Left hindlimb (tissue), 1 donor: ENCODE results near the gene KLHDC10.
A peak's percentile ranks its signal among the peaks of the same experiment; 100 is the strongest.
"Not testable (repeated sequence)": the region's sequence is repeated elsewhere in the genome, so short reads cannot be mapped to it uniquely, and the experiment has no call there.

Experiments
- DNase-seq: peaks from one replicate; pipeline ENCODE4 v3.0.0-alpha.2; 2018

The KLHDC10 gene

GRCh38 chr7:130124711-130125110 lies 54.4 kb downstream of the KLHDC10 start:
- no peak for DNase-seq

DNA sequence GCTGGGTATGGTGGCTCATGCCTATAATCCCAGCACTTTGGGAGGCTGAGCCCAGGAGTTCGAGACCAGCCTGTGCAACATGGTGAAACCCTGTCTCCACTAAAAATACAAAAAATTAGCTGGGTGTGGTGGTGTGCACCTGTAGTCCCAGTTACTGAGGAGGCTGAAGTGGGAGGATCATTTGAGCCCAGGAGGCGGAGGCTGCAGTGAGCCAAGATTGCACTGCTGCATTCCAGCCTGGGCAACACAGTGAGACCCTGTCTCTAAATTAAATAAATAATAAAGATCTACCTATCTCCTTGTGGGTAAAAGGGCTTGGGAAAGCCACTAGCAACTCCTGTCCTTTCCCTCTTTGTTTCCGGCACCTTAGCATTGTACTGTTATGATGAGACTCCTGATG lies 56.5 kb downstream of the KLHDC10 start:
- not testable (repeated sequence) for DNase-seq

- DNase-seq, result no peak
These were observed 57.1 kb downstream of the KLHDC10 start for GRCh38 chr7:130127404-130127803.

GRCh38 chr7:130127821-130128317 lies 57.5 kb downstream of the KLHDC10 start:
- no peak for DNase-seq

DNA sequence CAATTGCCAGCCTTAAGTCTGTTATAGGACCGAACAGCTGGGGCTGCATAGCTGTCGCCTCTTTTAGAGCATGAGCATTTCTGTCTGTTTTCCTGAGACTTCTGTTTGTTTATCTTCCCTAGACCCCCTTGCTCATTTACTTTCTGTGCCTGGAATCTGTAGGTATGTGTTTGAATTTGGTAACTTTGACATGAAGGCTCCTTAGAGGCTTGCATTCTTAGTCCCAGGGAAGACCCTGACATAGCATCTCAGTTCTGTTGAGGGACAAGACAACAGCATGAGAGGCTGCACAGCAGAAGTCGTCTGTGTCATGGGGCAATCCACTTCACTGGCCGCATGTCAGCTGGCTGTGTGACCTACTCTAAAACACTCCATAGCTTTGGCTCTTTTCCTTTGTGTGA lies 58.7 kb downstream of the KLHDC10 start:
- no peak for DNase-seq

DNA sequence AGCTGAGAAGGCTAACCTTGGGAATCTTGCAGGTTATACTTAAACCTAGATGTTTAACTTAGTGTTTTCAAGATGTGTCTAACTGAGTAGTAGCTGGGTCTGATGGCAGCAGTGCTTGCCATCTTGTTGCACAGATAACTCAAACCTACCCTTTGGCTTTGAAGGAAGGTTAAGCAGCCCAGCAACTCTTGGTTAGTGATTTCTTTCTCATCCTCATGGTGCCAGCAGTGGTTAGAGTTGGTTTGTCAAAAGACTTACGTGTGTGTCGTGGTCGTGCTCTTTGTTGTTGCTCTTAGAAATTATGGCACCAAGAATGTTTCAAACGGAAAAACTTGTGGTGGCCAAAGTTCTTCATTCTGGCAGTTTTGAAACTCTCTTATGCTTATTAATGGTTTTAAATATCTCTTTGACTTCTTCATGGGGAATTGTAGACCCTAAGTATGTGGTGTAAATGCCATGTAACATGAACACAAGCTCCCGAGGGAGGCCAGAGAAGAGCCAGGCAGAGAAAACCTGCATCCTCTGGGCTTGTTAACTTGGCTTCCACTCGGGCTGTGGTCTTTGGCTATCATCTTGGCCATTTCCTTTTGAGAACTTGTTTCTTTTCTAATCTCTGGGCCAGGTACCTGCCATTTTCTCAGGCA lies 61.0 kb downstream of the KLHDC10 start:
- DNase-seq, result no peak

DNA sequence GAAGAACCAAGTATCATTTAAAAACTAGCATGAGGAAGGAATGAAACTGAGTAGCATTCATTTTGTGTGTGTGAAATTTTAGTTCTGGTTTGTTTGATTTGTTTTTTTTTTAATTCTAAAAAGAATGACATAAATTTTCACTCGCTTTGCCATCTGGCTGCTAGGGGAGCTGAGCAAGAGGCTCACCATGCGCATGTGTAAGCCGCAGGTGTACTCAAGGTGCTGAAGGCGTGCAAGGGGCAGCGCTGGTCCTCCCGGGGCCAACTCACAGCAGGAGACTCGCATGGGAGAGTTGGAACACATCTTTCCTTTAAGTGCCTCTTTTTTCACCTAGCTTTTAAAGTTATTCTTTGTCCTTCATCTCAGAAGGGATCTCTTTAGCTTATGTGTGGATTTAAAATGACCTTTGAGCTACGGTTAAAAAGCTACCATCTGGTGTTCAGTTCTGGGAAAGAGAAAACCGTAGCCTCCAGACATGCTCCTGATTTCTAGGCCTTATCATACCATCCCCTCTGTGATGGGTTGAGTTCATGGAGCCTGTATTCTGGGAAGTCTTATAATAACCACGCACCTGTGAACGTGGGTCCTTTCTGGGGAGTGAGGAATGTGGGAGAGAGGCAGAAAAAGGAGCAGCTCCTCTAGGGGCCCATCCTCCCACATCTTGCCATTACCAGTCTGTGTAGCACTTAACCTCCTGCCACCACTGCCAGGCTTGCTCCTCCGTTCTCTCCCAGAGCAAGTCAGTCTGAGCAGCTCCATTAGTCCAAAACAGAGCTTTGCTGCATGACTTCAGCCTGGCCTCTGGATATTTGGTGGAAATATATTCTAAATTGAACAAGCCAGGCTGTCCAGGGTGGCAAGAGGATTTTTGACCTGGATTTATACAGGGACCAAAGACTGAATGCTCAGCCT lies 61.9 kb downstream of the KLHDC10 start:
- no peak for DNase-seq

GRCh38 chr7:130133029-130133782 lies 62.9 kb downstream of the KLHDC10 start:
- no peak for DNase-seq

GRCh38 chr7:130134106-130134636 lies 63.8 kb downstream of the KLHDC10 start:
- DNase-seq, result no peak

- no peak for DNase-seq
These were observed 64.4 kb downstream of the KLHDC10 start for GRCh38 chr7:130134726-130135125.

GRCh38 chr7:130135208-130136205 lies 65.2 kb downstream of the KLHDC10 start:
- no peak for DNase-seq

DNA sequence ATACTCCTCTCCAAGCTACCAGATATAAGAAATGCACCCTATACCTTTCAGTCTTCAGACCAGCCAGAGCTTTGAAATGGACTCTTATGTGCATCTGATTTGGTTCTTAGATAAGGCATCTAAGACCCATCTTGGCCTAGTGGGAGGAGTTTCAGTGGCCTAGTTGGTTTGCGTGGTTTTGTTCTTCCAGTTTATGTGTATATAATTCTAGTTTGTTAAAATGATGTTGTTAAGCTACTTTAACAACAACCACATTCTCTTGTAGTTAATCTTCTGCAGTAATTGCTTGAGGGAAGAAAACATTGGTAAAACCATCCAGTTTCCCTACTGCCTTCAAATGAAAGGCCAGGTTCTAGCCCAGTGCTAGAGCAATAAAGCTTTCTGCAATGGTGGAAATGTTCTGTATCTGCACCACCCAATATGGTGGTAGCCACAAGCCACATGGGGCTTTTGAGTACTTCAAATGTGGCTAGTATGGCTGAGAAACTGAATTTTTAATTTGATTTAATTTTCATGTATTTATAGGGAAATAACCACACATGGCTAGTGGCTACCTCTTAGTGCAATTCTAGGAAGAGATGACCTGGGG lies 66.3 kb downstream of the KLHDC10 start:
- no peak for DNase-seq

DNA sequence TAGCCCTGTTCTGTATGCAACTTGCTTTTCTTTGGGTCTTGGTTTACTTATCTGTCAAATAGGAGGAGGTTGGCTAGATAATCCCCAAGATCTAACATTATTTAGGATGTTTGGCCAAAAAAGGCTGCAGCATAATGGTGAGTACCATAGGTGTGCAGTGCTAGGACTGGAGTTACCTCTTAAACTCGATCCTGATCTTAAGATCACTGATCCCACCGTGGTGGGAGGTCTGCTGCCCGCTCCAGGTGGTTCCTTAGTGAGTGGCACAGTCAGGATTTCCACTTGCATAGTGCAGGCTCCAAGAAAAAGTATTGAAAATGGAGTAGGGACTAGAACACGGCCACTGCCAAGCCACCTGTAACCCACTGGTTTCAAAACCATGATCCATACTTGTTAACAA lies 66.9 kb downstream of the KLHDC10 start:
- DNase-seq, result no peak

DNA sequence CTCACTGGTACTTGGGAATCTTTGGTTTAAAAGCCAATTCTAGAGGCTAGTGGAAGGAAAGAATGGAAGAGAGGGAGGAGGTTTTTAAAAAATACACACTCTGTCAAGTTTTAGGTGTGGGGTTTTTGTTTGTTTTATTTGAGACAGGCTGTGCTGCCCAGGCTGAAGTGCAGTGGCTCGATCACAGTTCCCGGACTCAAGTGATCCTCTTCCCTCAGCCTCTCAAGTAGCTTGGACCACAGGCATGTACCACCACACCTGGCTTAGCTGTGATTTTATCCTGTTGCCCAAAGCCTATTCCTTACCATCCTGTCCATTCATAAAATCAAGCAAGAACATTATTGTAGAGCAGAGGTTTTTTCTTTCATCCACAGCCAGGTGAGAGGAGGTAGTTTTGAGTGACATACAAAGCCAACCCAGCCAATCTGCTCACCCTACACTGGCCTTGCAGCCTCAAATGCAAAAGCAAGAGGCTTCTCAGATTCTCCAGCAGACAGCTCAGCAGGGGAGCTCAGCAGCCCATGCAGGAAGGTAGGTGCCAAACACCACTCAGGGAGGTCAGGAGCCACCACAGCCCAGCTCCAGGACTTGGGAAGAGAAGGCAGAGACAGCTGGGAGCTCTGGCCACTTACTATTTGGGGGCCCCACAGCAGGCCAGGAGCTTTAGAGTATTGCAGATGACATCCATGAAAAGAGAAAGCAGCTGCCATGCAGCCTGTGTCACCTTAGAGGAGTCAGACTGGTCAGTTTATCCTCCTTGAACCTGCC lies 69.0 kb downstream of the KLHDC10 start:
- DNase-seq, result no peak

DNA sequence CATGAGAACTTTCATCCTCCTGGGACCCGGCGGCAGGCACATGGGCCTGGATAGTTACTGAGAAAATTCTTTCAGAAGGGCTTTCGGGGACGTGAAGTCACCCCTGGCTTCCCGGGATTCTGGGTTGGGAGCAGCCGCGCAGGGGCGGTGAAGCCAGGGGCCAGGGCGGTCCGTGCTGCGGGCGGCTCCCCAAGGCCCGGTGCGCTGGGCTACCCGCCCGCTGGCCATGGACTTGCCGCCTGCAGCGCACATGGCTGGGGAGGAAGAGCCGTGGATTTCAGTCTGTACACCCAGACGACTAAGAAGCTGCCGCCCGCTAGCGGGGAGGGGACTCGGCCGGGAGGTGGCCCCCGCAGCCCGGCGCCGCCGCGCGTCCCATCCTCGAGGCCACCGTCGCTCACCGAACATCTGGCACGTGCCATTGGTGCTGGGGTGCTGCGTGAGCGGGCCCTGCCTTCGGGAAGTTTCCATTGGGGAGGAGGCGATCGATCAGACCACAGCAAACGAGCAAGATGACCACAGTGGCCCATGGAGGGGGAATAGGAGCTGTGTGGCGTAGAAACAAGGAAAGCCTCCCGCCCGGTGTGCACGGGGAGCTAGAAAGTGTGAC lies 70.3 kb downstream of the KLHDC10 start:
- no peak for DNase-seq

GRCh38 chr7:130141161-130141883 lies 71.0 kb downstream of the KLHDC10 start:
- DNase-seq, result peak; percentile 93

DNA sequence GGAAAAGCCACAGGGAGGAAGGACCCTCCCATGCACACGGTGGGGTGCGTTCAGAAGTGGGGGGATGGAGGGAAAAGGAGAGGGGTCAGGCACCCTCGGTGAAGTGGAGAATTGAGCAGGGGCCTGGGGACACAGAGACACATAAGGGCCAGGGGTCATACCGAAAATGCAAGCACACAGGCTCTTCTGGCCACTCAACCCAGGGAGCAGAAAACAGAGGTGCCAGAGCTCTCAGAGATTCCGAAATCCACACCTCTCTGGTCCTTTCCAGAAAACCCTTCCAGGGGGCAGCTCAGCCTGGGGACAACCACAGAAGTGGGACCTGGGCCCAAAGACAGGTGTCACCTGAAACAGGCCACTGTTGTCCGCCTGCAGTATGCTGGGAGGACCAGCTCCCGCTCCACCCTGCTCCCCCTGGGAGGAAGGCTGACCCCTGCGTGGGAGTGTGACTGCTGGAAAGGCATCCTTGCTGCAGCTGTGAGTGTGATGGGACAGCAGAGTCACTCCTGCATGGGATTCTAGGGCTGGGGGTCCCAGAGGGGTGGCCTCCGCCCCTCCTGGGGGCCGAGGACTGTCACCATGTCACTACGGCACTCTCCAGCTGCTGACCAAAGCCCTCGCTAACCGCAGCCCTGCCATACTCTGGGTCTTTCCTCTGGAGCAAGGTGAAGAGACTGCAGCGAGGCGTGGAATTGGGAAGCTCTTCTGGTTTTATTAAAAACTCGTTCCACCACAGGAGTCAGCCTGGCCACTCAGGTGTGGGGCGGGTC lies 71.7 kb downstream of the KLHDC10 start:
- no peak for DNase-seq

DNA sequence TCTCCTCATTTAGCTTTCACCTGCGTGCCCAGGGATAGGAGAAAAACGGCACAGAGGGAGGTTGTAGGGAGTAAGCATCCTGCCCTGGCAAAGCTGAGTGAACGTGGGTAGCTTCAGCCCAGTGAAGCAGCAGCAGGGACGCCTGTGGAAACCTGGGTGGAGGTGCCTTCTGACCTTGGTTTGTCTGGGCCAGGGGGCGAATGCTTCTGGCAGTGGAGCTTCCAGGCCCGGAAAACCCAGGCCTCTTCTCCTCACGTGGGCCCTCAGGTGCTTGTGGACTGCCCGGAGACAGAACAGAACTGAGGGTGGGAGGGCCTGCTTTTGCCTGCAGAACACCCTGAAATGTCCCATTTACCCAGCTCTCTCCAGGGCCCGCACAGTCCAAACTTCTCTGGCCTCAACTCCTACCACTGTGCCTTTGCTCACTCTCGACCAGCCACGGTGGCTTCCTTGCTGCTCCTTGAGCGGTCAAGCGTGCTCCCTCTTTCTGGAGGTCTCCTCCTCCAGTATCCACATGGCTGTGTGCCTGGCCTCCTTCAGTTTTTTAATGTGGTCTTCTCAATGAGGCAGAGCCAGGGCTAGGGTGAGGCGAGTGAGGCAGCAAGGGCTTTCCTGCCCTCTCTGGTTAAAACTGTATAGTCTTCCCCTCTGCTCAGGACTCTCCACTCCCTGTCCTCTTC lies 72.5 kb downstream of the KLHDC10 start:
- DNase-seq, result no peak
